NK-92 (cell line): ENCODE data around the gene SLC2A11.

Source experiments
- DNase-seq: peaks from one replicate; lab custom pipeline; 2025; ENCODE audit not compliant: unreplicated experiment; lab: John Stamatoyannopoulos, UW

SLC2A11 gene

DNA sequence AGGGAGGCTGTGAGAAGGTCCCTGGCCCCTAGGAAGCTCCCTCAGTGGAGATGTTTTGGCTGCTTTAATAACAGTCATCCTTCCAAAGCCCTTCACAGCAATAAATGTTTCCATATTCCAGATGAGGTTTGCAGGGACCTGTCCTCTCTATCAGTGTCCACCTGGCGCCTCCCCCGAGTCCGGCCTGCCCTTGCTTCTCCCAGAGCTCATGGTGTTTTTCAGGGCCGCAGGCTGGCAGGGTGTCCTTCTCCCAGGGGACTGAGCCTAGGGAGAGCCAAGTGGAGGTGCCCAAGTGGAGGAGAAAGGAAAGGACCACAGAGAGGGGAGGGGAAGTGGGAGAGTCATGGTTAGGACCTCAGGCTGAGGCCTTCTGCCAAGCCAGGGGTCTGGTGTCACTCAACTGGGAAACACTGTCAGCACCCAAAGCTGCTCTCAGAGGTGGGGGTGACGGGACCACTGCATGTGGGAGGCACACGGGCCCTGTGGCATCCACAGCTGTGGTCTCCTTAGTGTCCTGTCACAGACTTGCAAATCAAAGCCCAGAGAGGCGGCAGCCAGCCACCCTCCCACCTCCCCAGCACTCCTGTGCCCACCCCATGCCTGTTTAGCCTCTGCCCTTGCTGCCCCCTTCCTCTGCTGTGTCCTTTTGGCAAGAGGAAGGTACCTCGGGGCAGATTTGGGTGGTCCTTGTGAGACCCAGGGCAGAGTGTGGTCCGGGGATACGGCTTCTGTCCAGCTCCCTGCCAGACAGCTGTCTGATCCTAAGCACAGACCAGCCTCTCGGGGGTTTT is 25.3 kb upstream of the SLC2A11 start:
- DNase-seq = no peak

DNA sequence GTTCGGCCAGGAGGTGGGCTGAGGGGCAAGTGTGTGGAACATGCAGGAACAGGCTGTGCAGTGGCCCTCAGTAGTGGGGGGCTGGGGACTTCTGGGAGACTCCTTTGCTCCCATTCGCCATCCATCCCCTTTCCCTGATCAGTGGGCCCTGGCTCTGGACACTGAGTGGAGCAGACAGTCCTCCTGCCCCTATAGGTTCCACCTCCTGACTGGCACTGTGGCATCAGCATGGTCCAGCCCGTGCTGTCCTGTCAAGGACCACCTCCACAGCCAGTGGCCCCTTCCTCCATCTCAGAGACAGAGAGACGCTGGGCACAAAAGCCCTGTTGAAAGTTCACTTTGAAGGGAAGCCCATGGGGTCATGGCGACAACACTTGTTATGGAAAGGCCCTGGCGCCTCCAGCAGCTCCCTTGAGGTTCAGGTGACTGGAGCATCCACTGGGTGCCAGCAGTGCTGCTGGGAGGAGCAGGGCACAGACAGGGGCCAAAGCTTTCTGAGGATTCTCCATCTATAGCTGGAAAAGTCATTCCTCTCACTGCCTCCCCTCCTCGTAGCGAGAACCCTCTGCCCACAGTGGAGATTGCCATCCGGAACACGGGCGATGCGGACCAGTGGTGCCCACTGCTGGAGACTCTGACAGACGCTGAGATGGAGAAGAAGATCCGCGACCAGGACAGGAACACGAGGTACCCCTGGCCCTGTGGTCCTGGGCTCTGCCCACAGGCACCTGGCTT is 24.5 kb upstream of the SLC2A11 start:
- no peak for DNase-seq

DNA sequence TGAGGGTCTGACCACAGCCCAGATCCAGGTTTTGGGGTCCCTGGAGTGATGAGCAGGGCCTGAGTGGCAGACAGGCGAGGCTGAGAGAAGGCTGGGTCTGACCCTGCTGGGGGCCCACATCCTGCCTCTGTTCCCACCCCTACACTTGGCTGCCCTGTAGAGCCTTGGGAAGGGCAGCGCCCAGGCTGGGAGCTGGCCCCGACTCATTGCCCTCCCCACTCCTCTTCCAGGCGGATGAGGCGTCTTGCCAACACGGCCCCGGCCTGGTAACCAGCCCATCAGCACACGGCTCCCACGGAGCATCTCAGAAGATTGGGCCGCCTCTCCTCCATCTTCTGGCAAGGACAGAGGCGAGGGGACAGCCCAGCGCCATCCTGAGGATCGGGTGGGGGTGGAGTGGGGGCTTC is 23.8 kb upstream of the SLC2A11 start:
- DNase-seq = no peak

DNA sequence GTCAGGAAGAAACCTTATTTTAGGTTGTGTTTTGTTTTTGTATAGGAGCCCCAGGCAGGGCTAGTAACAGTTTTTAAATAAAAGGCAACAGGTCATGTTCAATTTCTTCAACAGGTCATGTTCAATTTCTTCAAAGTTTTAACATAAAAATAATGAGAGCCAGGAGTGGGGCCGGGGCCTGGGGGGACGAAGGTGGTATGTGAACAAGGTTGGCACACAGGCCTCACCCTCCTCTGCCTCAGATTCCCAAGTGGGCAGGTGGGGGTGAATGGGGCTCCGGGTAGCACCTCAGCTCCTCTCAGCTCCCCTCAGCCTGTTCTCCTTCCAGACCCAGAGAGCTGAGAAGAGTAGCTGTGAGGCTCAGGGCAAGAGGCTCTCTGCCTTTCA is 23.3 kb upstream of the SLC2A11 start:
- no peak for DNase-seq

DNA sequence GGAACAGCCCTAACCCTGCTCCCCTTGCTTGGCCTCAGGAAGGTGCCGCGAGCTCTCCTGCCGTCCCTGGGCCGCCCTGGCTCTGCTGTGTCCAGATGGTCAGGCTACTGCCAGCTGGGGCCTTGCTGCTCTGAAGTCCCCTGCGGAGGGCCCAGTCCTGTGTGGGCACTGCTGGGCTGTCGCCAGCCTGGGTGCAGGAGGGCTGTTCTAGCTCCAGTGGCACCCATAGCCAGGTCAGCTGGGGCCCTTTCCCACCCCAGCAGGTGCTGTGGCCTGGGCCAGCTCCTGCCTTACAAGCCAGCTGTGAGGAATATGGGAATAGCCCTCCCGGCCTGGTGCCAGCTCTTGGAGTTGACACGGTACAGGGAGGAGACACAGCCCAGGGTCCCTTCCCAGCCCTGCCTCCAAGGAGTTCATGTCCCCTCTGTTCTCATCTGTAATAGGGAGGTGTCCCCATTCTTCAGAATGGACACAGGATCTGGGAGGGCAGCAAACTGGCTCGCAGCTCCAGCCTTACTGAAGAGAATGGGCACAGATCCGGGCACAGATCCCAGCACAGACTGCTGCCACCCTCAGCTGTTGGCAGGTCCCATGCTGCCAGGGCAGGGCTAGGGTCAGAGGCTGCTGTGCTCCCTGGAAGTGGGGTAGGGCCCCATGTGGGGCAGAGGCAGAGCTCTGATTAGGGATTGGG is 22.7 kb upstream of the SLC2A11 start:
- DNase-seq = no peak

DNA sequence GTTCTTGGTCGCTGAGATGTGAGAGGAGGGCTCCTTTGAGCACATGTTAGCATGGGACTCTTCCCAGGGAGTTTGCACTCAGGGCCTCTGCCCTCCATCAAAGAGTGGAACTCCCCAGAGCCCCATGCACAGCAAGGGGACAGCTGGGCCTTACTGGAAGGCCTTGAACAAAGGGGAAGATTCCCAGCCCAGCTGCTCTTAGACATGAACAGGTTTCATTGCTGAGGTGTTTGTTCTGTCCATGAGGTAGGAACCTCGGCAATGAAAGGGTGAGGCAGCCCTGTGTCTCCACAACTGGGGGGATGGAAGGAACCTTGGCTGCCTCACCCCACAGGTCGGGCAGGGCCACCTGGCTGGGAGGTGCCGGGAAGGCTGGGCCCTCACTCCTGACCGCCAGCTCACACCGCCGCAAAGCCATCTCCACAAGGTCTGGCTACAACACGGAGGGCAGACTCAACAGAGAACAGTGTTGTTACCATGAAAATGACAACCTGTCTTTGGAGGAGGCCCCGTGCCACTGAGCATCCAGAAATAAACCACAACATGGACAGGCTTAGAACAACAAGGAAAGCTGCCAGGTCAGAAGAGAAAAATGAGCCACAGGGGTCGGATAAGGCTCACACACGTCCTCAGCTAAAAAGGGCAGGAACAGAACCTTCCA is 22.1 kb upstream of the SLC2A11 start:
- DNase-seq = no peak

DNA sequence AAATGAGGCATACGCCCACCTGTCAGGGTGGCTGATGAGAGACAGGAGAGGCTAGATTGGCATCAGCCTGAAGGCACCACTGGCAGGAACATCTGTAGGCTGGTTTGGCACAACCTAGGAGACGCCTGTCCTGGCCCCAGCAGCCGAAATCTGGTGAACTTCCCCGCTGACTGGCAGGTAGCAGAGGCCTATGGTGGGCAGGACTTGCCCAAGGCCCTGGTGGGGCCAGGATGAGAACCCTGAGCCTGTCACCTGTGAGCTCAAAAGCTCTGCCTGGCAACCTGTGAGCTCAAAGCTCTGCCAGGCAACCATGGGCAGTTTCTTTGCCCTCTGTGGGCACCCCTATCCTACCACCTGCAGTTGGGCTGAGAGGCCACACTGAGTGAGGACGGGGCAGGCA is 21.4 kb upstream of the SLC2A11 start:
- no peak for DNase-seq

DNA sequence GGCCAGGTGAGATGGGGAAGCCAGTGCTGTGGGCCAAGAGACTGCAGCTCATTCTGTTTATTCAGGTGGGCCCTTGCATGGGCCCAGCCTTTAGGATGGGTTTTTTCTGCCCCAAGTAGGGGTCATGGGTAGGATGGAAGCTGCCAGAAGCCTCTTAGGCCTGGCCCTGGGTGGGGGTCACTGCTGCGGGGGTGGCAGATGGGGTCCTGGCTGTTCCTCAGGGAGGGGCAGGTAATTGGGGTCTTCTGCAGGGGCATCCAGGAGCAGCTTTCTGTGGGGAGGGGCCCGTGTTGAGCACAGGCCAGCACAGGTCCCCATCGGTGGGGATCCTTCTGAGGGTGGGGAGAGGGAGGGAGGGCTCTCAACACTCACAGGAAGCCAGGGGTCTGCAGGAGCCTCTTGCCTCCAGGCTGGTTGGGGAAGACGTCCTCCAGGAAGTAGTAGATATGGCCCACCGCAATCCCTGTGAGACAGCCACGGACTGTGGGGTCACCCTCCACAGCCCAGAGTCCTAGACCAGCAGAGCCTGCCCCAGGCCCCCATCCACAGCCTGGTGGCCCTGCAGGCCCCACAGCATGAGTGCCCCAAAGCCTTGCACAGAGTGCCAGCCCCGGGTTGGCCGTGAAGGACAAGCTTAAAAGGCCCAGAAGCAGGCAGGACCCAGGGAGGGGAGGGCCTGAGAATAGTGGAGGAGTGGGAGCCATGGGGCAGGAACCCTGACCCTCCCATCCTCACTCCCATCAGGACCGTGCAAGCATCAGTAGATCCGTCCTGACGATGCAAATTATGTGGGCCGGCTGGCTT is 20.8 kb upstream of the SLC2A11 start:
- no peak for DNase-seq

DNA sequence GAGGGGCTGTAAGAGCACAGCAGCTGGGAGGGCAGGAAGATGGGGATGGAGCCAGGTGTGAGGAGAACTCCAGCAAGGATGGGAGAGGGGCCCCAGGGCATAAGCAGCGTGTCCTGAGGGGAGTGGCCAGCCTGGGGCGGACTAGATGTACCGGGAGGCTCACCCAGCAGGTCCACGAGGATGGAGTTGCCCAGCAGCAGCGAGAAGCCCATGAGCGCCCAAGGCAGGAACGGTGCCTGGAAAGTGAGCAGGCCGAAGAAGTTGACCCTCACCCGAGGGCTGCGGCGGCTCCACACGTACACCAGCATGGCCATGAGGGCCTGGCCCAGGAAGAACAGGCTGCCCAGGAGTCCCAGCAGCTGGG is 20.2 kb upstream of the SLC2A11 start:
- no peak for DNase-seq

DNA sequence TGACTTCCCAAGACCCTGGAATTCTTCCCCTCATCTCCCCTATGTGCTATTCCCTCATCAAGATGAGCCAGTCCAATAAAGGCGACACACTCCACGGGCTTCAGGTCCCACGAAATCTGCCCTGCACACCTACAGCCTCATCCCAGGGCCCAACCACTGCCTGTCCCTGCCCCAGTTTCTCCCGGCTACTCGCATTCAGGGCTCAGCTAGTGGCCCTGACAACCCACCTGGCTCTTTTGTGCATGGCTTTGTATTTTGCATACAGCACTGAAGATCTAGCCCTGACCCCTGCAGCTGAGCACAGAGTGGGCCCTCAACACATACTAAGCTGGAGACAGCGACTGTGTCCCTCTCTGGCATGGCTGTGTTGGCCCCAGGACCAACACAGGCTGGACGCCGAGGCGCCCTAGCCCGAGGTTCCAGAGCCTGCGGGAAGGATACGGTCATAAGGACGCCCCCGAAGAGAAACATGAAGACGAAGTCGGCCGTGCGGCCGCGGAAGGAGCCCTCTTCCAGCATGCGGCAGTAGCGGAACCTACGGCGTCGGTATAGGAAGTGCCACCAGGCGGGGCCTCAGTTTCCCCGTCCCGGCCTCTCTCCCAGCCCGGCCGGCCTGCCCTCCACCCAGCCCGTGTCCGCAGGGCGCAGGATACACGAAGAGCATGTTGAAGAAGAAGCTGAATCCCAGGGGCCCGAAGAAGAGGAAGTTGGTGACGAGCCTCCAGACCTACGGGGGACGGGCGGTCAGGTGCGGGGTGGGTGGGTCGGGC is 19.6 kb upstream of the SLC2A11 start:
- DNase-seq = no peak

DNA sequence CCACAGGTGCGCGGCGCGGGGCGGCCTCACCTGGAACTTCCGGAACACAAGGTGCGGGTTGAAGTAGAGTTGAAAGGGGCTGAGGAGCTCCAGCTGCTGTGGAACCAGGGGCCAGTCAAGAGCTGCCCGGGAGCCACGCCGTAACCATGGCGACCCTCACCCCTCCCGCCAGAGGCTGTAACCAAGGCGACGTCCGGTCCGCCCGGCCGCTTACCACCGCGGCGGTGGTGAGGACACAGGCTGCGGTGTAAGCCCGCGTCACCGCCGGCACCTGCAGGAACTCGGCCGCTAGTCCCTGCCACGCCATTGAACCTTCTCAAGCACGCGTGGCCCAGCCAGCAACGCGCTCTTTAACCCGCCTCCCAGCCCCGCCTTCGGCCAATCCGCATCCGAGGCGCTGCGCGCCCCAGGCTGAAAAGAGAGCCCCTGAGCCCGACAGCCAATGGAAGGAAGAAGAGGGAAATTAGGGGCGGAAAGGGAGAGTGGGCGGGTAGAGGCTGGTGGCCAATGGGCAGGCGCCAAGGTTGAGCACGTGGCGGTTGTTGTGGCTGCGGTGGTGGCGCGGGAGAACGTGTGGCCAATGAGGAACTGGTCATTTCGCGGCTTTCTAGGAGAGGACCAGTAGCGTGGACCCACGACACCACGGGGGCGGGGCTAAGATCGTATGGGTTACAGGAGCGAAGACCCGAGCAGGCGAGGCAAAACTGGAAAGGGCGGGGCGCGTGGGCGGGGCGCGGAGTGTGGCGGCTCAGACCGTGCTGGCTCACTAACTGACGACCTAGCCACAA is 18.8 kb upstream of the SLC2A11 start, which contains the start of gene DERL3:
Gene DERL3 (minus strand): TSS at position 326 of the 788 bp plus-strand sequence. CDS start 19 bp downstream, at position 307.
- peak; percentile 50 for DNase-seq

DNA sequence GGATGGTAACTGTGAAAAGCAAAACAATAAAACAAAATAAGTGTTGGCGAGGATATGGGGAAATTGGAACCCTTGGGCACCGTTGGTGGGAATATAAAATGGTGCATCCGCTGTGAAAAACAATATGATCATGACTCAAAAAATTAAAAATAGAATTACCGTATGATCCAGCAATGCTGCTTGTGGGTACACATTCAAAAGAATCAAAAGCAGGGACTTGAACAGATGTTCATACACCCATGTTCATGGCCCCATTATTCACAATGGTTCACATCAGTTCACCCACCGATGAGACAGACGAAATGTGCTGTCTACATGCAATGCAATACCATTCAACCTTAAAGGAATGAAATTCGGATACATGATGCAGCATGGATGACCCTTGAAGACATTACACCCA is 17.6 kb upstream of the SLC2A11 start:
- DNase-seq = no peak

DNA sequence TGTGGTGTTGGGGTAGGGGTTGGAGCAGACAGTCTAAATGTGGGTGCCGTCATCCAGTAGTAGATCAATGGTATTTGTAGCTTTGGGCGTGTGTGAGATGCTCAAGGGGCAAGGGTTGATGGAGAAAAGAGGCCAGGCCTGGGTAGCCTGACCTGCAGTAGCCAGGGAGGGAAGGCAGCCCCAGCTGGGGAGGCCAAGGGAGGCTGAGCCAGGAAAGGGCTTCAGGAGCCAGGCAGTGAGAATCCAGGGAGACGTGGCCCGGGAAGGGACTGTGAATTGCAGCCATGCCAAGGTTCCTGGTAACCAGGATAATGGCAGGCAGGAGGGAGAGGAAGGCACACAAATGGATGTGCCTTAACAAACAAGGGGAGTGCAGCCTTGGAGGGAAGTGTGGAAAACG is 16.4 kb upstream of the SLC2A11 start:
- no peak for DNase-seq

DNA sequence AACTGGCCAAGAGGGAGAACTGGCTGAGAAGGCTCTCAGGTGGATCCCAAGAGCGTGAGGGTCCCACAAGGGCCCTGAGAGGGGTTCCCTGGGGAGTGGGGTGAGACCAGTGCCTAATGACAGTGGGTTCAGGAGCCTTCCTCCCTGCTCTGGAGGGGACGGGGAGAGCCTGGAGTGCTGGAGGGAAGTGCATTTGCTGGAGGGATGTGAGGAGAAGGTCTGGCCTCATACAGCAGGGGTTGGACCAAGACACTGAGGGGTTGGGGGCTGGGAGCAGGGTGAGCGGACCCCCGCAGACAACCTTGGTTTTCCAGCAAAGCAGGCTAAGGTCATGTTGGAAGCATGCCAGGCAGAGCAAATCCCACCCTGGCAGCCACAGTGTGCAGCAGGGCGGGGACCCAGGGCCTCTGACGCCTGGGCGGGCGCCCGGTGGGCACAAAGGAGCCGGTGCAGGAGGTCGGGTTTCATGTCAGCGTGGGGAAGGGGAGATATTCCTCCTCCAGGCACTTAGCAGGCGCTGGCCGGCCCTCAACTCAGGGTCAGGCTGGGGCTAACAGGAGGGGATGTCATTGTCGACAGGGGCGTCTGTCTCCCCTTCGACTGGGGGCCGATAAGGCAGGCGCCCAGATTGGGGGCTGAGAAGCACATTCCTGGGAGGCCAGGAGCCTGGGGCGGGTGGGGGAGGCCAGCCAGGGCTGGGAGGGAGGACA is 15.8 kb upstream of the SLC2A11 start:
- no peak for DNase-seq

DNA sequence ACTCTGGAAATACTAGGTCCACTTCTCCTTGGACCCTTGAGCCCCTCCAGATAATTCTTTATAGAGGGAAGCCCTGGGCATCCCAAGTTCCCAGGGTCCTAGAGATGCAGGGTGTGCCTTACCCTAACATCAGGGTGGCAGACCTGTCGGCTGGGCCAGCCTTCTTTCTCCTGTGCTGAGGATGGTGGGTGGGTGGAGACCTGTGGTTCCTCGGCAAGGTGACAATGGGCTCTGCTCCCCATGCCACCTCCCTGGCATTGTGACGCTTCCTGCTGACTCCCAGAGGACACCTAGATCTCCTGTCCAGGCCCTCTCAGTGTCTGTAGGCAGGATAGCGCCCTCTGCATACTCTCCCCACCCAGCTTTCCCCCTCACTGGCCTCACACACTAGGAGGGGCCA is 15.1 kb upstream of the SLC2A11 start:
- DNase-seq = no peak

DNA sequence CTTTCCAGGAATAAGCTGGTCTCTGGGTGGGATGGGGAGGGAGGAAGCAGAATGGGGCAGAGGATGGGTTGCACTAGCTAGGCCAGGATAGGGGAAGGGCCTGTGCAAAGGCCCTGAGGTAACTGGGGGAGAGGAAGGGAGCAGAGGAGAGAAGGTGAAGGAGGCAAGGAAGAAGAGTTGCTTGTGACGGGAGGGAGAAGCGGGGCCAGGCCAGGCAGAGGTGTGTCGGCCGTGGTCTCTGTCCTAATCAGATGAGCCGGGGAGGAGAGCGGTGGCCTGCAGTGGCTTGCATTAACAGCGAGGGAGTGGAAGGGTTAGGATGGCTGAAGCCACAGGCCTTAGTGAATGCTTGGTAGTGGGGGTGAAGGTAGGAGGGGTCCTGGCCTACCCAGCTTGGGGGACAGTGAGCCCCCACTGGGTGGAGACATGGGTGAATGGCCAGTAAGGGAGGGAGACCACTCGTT is 12.9 kb upstream of the SLC2A11 start:
- DNase-seq = no peak

DNA sequence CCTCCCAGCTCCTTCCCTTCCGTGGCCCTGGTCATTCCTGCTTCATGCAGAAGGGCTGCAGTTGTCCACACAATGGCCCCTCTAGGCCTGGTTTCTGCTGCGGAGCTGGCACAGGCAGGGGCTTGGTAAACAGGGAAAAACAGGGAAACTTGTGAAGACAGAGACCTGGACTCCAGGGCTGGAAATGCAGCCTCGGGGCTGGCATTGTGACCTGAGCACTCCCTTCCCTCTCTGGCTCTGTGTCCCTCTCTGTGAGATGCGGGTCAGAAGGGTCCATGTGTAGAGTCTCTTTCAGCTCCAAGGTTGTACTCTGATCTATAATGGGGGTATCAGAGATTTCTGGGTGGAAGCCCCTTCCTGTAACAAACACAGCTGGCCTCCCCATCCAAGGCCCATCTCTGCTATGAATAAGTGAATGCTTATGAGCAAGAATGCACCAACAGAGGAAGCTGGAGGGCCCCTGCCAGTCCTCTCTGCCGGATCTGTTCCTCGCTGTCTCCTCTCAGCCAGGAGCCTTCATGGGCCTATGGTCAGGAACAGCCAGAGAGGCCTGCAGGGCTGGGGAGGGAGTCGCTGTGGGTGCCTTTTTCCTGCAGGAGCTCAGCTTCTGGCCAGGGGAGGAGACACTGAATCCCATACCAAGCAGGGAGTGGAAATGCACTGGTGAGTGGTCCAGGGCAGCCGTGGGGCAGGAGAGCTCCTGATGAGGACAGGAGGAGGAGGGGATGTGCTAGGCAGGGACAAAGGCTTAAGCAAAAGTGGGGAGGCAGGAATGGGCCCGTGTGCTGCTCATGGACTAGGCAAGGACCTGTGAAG is 12.2 kb upstream of the SLC2A11 start:
- DNase-seq = no peak

DNA sequence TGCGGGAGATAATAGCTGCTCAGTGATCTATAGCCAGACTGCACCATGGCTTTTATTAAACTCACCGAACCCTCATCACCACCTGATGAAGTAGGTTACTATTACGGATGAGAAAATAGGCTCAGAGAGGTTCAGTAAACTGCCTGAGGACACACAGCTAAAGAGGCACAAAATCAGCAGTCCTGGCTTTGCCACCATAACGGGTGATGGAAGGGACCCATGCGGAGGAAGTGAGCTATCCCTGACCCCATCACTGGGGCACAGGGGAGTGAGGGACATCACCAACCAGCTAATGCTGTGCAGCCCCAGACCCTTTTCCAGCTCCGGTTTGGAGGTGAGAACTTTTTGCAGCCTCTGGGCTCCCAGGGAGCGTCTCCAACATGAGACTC is 11.6 kb upstream of the SLC2A11 start:
- DNase-seq = no peak
